HG02852 (cell line): ENCODE data around the gene CACNB4.

ENCODE experiments used
- ATAC-seq: cut with Tn5 transposase; IDR thresholded peaks from one replicate; pipeline ENCODE4 v1.9.1; 2021; ENCODE audit warnings: mild to moderate bottlenecking, moderate library complexity; ENCODE audit not compliant: unreplicated experiment

Gene CACNB4

DNA sequence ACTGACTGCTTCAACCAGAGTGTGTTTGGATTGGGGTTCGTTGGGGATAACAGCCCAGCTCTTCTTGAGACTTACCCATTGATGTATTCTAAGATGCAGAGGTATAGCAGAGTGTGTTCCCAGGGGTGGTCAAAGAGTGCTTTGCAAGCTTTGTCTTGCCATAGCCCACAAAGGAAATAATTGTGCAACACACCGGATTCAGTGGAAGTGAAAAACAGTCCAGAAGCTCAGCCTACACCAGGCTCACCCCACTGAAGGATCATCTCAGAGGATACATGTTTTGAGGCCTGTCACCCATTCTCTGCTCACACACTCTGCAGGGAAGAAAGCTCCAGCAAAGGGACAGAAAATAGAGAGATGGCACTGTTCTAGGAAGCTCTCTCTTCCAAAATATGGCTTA lies 9.6 kb downstream of the CACNB4 start:
- ATAC-seq = no peak

DNA sequence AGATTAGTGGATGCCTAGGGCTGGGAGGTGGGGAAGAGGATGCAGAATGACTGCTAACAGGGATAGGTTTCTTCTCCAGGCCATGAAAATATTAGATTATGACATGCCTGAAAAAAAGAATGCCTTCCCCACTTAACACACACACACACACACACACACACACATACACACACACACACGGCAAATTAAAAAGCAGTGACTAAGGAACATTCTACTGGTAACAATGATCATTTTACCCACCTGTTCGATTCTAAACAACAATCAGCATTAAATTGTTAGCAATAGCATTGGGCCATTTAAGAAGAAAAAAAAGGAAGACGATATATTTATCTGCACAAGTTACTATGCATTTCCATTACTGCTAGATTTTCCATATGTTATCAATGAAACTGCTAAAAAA lies 10.8 kb downstream of the CACNB4 start:
- no peak for ATAC-seq

DNA sequence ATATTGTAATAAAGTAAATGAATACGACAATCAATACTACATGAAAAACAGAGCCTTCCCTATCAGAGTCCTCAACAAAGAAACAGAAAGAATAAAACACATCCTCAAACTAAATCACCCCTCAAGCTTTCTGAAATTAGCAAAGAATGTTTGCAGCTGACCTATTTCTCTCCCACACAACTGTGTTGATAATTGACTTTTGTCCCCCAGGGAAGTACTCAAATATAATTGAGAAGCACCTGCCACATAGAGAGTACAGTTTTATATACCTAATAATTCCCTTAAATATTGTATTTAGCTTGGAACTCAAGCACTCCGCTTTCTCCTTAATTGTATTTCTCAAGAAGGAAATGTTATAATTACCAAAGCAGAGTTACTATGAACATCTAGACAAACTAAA lies 12.6 kb downstream of the CACNB4 start:
- no peak for ATAC-seq

DNA sequence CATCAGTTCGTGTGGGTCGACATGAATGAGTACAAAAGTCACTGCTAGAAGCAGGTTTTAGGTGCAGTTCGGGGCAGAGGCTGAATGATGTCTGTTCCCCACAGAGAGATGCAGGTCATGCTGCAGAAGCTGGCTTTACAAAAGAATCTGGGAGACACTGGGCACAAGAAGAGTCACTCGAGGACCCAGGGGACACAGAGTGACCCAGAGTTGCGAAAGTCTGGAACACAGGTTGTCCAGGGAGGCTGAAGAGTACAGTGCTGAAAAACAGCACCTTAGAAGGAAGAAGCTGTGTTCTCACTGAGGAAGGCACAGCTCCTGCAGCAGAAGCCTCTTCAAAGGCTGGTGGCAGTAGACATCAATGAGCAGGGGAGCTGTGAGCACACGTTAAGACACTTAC lies 14.8 kb downstream of the CACNB4 start:
- ATAC-seq = no peak

DNA sequence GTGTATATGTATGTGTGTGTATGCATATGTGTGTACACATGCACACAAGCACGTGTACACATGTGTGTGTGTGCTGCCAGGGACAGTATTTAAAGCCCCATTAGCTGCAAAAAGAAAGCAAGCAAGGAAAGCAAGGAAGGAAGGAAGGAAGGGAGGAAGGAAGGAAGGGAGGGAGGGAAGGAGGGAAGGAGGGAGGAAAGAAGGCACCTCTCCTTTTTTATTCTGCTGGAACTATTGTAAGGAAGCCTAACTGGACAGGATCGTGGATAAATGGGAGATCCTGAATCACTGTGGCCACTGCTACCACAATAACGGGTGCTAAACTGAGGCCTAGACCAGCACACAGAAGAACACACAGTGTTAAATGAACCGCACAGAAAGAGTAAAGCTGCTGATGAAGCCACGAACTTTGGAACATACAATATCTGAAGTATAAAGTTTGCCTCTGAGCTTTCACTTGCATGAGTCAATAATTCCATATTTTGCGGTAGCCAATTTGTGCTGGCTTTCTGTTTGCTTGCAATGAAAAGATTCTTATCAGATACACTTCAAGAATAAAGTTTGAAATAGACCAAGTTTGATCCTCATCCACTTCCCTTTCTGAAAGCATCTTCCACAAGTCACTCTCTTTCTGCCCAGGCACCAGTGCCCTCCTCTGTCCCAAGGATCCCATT lies 15.5 kb downstream of the CACNB4 start:
- no peak for ATAC-seq

DNA sequence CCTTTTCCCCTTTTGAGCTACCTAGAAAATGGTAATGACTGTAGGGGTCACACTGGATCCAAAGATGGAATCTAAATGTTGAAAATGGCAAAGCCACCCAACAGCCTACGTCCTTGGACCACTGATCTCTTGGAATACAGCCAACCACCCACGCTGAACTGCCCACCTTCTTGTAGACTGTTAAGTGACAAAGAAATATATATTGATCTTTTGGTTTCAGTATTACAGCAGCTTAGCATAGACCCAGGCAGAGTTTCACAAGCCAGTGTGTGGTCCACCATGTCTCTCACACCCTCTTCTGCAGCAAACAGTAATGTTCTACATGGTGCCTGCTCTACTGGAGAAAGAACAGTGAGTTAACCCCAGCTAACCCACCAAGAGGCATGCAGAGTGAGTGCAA lies 20.2 kb downstream of the CACNB4 start:
- ATAC-seq = peak; percentile 81

DNA sequence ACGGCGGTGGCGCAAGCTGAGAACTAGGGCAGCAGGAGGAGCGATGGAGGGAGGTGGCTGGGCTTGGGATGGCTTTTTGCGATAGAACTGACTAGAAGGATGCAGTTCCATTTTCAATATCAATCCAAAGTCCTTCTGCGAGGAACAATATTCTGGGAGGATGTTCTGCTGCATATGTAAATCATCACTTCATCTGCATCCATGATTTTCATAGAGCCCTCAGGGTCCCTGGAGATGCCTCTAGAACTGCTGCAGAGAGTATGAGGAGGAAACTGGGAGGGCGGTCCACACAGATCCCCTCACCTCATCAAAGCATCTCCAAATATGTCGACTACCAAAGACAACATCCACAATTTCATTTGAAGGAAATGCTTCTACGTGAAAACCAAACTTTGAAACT lies 20.8 kb downstream of the CACNB4 start:
- no peak for ATAC-seq

DNA sequence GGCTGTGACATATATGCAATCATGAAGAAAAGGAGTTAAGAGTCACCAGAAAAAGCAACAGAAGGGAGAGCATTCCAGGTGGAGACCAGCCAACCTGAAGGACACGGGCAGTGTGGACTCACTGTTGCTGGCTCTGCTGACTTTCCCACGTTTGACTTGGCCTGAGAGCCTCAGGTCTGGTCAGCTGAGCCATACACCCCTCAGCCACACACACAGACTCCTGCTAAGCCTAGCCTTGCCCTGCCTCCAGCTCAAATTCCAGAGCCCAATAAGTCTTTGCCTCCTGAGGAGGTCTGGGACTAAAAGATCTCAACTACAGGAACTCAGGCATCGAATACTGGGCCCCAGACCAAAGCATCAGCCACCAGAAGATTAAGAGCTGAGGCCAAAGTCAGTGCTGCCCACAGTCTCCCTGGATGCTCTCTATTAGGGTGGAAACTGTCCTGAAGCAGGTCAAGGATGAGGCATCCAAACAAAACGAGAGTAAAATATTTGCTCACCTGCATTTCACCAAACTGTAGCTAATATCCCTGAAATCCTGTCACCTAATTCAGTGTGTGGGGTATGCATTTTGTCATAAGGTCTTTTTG lies 23.3 kb downstream of the CACNB4 start:
- ATAC-seq = no peak

DNA sequence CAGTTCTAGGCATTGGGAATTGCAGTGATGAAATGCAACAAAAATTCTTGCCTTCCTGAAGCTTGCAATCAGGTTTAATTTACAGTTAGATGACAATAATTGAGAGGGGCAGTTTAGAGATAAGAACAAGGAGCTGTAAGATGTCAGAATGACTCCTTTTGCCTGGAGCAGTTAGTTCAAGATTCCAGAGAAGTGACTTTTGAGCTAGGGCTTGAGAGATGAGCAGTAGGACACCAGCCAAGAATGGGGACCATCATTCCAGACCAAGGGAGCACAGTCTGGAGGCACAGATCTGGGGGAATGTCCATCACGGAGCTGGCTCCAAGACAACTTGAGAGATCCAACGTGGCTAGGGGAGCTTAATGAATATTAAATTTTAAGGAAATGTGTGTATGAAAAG lies 26.8 kb downstream of the CACNB4 start:
- ATAC-seq = no peak

DNA sequence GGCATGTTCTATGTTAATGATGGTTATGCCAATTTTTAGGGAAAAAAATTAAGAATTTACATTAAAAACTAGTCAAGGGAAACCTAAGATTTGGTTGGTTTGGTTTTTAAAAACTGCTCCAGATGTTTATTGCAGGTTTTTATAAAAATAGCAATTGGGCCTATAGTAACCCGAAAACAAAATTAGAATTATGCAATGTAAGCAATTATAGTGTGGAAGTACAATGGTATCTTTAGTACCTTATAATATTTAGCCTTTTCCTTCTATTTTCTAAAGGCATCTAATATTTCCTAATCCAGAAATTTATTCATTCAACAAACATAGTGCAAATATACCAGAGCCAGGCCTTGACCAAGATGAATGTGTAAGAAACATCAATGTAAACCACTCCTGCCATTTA lies 27.3 kb downstream of the CACNB4 start:
- ATAC-seq = no peak

DNA sequence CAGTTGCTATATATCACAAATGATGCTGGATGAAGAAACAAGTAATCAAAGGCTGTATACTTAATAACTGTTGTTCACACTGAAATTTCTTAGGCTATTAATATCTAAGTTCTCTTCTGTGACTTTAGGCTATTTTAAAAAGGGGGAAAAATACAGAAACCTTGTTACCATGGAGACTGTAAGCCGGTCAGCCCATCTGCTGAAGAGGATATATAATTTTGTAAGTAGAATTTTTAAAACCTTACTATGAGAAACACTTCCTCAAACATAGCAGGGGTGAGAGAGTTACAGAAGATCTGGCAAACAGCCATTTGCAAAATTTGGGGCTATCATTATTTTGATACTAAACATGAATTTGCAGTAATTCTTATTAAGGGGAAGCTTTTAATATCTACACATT lies 27.8 kb downstream of the CACNB4 start:
- peak; percentile 74 for ATAC-seq

DNA sequence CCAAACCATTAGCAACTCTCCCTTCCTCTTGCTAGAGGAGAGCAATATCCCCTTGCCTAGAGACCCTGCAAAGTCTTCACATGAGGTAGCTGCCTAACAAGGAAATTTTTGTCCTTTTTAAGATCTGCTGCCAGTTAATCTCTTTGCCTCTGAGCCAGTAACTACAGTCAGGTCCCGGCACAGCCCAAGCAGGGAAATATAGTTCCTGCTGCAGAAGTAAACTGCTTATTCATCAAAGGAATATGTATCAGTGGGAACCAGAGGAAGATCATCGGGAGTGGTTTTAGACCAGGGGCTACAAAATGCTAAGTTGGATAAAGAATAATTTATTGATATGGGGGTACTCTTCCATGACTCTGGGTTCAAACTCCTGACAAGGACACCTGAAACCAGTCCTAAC lies 30.6 kb downstream of the CACNB4 start:
- ATAC-seq = no peak

DNA sequence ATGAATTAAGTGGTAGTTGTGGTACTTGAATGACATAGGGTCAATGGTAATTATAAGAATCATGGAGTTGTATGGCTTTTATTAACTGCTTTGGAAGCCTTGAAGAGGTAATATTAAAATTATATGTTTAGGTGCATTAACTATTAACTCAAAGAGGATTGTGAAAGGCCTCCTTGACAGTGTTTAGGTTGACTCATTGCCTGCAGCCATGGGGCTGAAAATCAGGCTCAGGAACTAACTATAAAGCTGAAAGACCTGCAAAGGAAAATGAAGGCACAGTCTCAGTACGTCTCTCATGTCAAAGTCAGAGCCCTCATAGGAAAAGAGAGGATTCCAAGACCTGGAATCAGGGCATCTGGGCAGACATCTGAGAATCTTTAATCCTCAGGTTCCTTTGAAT lies 31.0 kb downstream of the CACNB4 start:
- ATAC-seq = no peak

DNA sequence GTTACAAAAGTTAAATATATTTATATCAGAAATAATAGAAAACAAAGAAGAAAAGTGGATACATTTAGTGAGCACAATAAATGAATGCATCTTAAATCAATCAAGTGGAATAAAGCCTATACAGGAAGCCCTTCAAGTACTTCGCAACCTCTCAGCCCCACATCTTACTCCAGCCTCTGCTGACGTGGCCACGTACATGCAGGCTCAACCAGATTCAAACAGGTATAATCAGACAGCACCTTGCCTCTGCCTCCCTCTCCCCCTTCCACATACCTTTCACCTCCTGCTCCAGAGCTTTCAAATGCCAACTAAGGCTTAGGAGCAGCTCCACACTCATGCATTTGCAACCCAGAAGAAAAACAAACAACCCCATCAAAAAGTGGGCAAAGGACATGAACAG lies 32.9 kb downstream of the CACNB4 start:
- no peak for ATAC-seq

DNA sequence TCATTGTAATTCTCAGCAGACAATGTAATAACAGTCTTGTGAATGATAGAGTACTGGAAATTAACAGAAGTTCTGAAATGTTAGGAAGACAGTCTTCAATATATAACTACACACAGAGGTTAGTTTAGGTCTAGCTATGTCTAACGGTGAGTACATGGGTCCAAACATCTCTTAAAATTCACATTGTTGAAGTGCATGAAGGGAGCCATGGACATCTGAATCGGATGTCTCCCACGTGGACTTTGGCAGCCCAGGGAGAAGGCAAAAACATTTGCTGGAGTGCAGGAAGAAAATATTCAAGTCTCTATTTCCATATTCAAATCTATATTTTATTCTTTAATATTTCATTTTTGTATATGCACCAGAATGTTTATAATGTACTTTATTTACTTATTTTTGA lies 34.8 kb downstream of the CACNB4 start:
- no peak for ATAC-seq

DNA sequence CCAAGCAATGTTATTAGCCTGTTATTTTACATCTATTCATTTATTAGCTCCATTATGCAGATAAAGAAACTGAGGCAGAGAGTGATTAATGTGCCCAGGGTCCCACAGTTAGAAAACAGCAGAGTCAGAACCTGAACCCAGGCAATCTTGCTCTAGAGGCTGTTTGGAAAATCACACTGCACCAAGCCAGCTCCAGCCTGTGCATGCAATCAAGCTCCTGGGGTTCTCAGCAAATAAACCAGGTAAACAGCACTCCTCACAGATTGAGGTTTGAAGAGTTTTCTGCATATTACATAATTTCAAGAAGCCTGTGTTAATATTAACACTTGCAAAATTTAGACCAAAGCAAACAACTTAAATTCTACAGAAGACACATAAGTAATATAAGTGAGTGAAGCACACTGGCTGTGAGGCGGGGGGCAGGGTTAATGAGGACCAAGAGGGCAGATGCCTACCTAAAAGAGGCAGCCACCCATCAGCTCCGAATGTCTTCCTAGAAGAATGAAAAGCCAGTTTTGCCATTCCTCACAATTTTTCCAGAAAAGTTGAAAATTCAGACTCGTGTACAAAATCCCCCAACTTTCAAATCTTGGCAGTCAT lies 35.4 kb downstream of the CACNB4 start:
- no peak for ATAC-seq

DNA sequence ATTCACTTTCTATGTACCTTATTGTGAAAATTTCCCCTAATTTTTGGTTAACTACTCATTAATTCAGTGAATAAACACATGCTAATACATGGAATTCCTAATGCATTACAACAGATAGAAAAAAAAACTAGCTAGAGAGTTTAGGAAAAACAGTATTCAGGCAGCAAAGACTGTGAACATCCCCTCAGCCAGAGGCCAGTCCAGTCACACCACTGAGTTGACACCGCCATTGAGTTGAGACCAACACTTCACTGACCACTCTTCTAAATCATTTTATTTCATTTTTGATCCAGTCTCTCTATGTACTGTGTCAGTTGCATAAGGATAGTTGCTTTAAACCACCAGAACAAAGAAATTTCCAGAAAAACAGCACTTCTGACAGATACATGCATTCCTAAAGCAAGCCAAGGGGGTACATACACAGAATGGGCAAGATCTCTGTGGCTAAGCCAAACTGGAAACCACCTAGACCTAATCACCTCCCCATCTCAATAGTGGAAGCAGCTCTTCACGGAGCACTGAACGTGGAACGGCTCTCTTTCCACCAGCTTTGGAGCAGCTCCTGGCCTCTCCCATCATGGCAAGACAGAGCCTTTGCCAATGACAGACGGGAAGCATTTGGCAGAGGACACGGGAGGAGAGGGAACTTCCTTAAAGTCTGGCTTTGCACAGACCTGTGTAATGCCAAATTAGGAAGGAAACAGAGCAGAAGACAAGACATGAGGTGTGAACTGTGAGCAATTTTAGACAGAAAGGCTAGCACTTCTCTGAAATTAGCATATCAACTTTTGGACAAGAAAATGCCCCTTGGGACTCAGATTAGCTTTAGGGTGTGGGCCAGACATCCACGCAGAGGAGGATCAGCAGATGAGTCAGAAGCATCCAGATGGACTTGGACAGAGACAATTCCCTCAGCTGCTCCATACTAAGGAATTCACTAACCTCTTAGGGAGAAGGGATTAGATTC lies 36.4 kb downstream of the CACNB4 start:
- ATAC-seq = peak; percentile 80

DNA sequence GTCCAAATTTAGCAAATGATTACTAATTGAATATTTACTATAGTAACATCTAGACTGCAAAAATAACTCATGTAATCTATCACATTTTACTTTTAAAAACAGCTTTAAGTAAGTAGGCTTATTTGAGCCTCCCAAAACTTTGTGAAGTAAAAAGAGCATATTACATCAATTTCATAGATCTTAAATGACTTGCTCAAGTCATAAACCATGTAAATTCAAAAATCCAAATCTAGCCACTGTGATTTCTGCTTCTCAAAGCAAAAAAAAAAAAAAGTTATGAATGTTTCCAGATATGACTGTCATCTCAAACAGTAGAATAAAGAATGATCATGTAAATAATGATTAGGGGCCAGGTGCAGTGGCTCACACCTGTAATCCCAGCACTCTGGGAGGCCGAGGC lies 37.5 kb downstream of the CACNB4 start:
- no peak for ATAC-seq

DNA sequence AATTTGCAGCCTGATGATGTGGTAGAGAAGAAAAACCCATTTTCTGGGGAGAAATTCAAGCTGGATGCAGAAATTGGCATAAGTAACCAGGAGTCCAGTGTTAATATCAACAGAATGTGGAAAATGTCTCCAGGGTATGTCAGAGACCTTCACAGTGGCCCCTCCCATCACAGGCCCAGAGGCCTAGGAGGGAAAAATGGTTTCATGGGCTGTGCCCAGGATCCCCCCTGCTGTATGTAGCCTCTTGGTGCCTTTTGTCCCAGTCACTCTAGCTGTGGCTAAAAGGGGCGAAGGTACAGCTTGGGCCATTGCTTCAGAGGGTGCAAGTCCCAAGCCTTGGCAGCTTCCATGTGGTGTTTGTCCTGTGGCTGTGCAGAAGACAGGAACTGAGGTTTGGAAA lies 40.2 kb downstream of the CACNB4 start:
- no peak for ATAC-seq

DNA sequence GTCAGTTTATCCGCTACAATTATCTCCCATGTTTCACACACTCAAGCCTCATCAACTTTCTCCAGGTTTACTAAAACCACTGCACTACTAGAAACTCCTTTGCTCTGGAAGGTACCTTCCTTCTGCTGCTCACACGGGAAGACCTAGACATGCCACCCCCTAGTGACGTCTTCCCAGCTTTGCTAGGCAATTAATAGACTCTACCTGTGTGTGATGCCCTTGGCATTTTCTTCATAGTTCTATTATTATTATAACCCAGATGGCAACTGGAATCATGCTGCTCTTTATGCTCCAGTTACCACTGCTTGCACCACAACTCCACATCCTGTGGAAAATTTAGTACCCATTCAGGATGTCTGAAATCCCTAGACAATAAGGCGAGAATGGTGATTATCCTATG lies 42.4 kb downstream of the CACNB4 start:
- no peak for ATAC-seq

DNA sequence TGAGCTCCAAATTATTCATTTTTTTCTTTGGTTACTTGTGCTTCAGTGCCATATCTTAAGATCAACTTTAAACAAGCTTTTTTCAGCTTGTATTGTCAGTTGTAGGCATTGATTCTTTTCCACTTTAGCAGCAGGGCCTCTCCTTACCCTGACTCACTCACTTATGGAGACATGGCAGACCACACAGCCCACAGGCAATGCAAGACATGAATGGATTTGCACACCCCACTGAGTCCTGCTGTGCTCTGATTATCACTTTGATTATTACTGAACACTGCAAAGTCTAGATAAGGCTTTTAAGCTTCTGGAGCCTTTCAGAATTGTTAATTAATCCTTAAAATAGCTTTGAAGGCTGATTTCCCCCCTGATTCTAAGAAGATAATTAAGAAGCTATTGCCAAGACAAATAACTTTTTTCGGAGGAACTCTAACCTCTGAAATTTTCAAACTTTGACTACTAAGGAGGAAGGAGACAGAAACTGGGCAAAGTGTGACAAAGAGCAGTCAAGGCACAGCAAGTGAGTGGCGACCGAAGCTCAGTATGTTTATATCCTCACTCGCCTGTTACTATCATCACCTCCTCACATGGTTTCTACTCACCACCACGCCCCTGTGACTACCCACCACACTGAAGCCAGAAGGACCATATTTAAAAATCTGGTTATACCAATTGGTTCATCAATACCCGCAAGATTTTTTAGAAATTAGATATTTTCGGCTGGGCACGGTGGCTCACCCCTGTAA lies 43.3 kb downstream of the CACNB4 start:
- peak; percentile 72 for ATAC-seq
